ENCODE data around the gene MAPKAPK2. TPM values are rescaled to one million over a fixed set of nuclear protein-coding genes. Genes with fewer than 3 reads are reported as not detected.

The MAPKAPK2 gene
- total RNA-seq, 6 experiments from 2014 or later = 80.0 to 89.1 (median 86.0) TPM

DNA sequence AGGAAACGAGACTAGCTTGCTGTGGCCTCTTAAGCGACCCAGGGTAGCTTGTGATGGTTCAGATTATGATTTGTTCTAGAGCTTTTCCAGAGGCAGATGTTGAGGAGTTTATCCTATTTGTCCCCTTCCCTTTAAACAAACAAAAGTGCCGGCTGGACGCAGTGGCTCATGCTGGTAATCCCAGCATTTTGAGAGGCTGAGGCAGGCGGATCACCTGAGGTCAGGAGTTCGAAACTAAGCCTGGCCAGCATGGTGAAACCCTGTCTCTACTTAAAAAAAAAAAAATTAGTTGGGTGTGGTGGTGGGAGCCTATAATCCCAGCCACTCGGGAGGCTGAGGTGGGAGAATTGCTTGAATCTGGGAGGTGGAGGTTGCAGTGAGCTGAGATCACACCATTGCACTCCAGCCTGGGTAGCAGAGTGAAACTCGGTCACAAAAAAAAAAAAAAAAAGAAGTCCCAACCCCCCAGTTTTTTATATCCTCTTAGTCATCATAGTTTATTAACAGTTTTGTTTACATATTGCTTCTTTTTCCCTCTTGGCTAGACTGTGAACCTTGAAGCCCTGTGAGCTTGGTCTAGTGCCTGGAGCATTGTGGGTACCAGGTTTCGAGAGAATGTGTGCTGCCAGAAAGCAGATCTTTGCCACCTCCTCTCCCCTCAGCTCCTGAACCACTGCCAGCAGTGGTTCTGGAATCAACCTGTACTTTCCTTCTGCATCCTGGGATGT, 29.8 kb downstream of the MAPKAPK2 start:
- Mint-ChIP-seq H3K9me3 (no peaks in the 10 kb centered on the region), H3K27me3 (ENCODE audit: insufficient read depth) (0 out of 2 replicates have a peak, but pooled peaks cover 1% of the 10 kb centered on the region), H3K36me3 (ENCODE audit: low read depth) (0 out of 2 replicates have a peak, but pooled peaks cover 5% of the 10 kb centered on the region), H3K4me3 (peak overlapping the region; percentile 58), H3K4me1 (ENCODE audit: low read depth) (peaks cover 89% of the 10 kb centered on the region), H3K27ac (peak overlapping the region; percentile 76)
- TF ChIP-seq CTCF (IDR thresholded peaks at IDR 0.05) = no peak
- DNase-seq = peak; percentile 81

DNA sequence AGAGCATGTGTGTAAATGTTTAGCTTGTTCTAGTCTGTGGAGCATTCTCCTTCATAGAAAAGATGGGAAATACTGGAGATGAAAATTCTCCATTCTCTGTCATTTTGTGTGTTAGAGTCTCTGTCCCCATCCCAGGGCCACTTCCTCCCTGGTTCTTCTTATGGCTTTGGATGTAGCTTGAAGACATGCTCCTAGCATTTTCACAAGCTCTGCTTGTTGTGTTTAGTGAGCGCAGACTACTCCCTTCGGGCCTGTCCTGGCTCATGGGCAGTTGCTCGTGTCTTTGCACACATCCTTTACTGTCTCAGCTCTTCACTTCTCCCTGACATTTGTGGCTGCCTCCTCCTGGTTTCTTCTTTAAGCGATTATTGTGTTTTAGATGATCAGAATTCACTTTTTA, 30.4 kb downstream of the MAPKAPK2 start:
- H3K27ac Mint-ChIP-seq = peak overlapping the region; percentile 76
- H3K4me1 Mint-ChIP-seq (ENCODE audit: low read depth) = peaks cover 88% of the 10 kb centered on the region
- H3K9me3 Mint-ChIP-seq = no peaks in the 10 kb centered on the region
- 0 out of 2 replicates have a peak, but pooled peaks cover 1% of the 10 kb centered on the region for H3K27me3 Mint-ChIP-seq (ENCODE audit: insufficient read depth)
- DNase-seq = no peak
- H3K4me3 Mint-ChIP-seq = peak overlapping the region; percentile 58; the same call in 1 of the 2 replicates
- H3K36me3 Mint-ChIP-seq (ENCODE audit: low read depth) = 0 out of 2 replicates have a peak, but pooled peaks cover 5% of the 10 kb centered on the region
- TF ChIP-seq CTCF (IDR thresholded peaks at IDR 0.05) = no peak

DNA sequence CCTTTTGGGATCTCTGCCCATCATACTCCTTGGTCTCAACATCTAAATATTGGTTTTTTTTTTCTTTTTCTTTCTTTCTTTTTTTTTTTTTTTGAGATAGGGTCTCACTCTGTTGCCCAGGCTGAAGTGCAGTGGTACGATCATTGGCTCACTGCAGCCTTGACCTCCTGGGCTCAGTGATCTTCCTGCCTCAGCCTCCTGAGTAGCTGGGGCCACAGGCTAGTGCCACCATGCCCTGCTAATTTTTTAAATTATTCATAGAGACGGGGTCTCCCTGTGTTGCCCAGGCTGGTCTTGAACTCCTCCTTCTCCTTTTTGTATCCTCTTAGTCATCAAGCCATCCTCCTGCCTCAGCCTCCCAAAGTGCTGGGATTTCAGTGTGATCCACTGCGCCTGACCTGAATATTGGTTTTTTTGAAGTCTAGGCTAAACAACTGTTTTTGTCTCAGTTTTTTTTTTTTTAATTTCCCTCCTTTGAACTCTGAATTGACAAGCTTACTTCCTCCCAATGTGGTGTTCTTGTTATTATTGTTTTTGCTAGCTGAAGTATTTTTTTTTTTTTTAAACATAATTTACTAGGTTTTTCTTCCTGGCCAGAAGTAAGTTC, 30.9 kb downstream of the MAPKAPK2 start:
- Mint-ChIP-seq H3K27me3 (ENCODE audit: insufficient read depth) (0 out of 2 replicates have a peak, but pooled peaks cover 1% of the 10 kb centered on the region), H3K4me3 (no peak overlapping the region), H3K9me3 (no peaks in the 10 kb centered on the region), H3K4me1 (ENCODE audit: low read depth) (peaks cover 83% of the 10 kb centered on the region), H3K27ac (no peak overlapping the region), H3K36me3 (ENCODE audit: low read depth) (no peaks in the 10 kb centered on the region)
- DNase-seq = no peak
- no peak for TF ChIP-seq CTCF (IDR thresholded peaks at IDR 0.05)

DNA sequence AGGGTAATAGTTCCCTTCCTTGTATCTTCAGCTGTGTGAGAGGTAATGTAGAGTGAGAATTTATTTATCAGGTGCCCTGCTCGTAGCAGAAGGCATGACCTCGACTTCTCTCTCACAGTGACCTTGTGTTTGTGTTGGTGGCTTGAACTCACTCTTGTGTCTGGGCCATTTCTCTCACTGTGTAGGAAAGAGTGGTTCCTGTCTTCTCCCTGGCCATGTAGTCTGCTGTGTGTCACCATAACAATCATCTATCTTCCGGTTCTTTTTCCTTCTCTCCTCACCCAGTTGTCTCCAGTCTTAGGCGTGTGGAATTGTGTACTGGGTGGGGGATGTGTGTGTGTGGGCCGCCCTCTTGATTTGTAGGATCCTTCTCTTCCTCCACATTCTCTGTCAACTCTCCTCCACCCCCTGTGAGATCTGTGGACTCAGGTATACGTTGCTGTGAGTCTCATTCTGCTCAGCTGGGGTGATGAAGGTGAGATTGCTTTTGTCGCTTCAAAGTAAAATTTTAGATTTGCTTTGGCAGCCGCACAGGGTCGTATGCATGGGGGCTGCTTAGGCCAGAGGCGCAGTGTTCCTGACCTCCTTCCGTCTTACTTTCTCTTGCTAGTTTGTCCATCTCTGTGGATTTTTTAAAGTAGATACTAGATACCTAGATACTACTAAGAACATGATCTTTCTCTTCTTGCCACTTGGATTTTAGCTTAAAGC, 31.6 kb downstream of the MAPKAPK2 start:
- no peak for DNase-seq
- Mint-ChIP-seq H3K9me3 (no peaks in the 10 kb centered on the region), H3K4me3 (no peak overlapping the region), H3K4me1 (ENCODE audit: low read depth) (peaks cover 84% of the 10 kb centered on the region), H3K27me3 (ENCODE audit: insufficient read depth) (0 out of 2 replicates have a peak, but pooled peaks cover 1% of the 10 kb centered on the region), H3K36me3 (ENCODE audit: low read depth) (no peaks in the 10 kb centered on the region), H3K27ac (peak overlapping the region; percentile 5; the same call in 1 of the 2 replicates)
- TF ChIP-seq CTCF (IDR thresholded peaks at IDR 0.05) = no peak

- Mint-ChIP-seq H3K27me3 (ENCODE audit: insufficient read depth) (0 out of 2 replicates have a peak, but pooled peaks cover 1% of the 10 kb centered on the region), H3K4me1 (ENCODE audit: low read depth) (peaks cover 84% of the 10 kb centered on the region), H3K36me3 (ENCODE audit: low read depth) (no peaks in the 10 kb centered on the region), H3K27ac (peak overlapping the region; percentile 41; the same call in 1 of the 2 replicates), H3K4me3 (no peak overlapping the region), H3K9me3 (no peaks in the 10 kb centered on the region)
- no peak for TF ChIP-seq CTCF (IDR thresholded peaks at IDR 0.05)
- DNase-seq = no peak
These were observed 32.4 kb downstream of the MAPKAPK2 start for GRCh38 chr1:206716870-206717673.

All from HFFc6 (cell line).